Measurements from ENCODE around the gene ASIC1.

GRCh38 chr12:50120521-50120920 lies 63.1 kb downstream of the ASIC1 start:
- no peak for TF ChIP-seq CTCF (IDR thresholded peaks at IDR 0.05; ENCODE audit: insufficient read depth, low read length, poor library complexity, severe bottlenecking)
- TF ChIP-seq EZH2phosphoT487 (conservative IDR thresholded peaks at IDR 0.05; ENCODE audit: low read length) = no peak

Data from SU-DHL-6 (cell line).